Omental fat pad (tissue), 4 donors: Measurements from ENCODE around the gene SORL1. TPM values are rescaled to one million over a fixed set of nuclear protein-coding genes. Genes with fewer than 3 reads are reported as not detected.
A peak's percentile ranks its signal among the peaks of the same experiment; 100 is the strongest.

Source experiments
- ATAC-seq: fragments of 150-250 bp; one replicate; pipeline ENCODE4 v1.9.1; 2016; ENCODE audit warnings: mild to moderate bottlenecking, moderate library complexity; ENCODE audit not compliant: low FRiP score
- DNase-seq: peaks from one replicate; pipeline ENCODE4 v3.0.0-alpha.2; 2019; ENCODE audit warnings: low spot score
- total RNA-seq, 4 donors: library from RNA; depleted of rRNA; stranded (reverse); fragments of >200 nt; gene quantifications; one replicate each; pipeline ENCODE4 v1.1.0, GENCODE V29; 2016
- TF ChIP-seq, protein P1 (sequence below), 3 donors: fragments of 450-650 bp; IDR thresholded peaks; one replicate each; pipeline ENCODE4 v1.5.1; 2016 to 2017; ENCODE audit warnings: antibody characterized with exemption in 3 of 3, mild to moderate bottlenecking in 3 of 3, moderate library complexity in 2 of 3

The SORL1 gene
- total RNA-seq, 4 donors from 2014 or later: 5.8 to 93.0 (median 11.1) TPM

DNA sequence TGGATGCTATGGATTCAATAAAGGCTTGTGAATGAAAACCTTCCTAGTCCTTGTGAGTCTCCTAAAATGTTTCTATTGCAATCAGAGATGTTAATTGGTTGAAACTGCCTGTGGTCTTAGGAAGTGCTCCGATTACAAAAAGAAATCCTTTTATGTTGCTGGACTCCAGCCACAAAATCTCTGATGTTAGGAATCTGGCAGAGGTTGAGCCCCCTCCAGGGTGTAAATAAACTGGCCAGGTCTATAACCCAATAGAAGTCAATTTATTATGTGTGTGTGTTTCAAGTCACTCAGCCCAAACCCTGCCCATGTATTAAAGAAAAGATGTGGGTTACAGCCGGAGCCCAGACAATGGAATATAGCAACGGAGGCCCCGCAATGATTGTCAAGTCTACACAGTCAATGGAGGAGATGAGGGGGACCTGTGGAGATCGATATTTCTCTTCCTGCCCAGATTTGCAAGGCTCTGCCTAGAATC lies 218.7 kb downstream of the SORL1 start:
- TF ChIP-seq, protein P1, sequence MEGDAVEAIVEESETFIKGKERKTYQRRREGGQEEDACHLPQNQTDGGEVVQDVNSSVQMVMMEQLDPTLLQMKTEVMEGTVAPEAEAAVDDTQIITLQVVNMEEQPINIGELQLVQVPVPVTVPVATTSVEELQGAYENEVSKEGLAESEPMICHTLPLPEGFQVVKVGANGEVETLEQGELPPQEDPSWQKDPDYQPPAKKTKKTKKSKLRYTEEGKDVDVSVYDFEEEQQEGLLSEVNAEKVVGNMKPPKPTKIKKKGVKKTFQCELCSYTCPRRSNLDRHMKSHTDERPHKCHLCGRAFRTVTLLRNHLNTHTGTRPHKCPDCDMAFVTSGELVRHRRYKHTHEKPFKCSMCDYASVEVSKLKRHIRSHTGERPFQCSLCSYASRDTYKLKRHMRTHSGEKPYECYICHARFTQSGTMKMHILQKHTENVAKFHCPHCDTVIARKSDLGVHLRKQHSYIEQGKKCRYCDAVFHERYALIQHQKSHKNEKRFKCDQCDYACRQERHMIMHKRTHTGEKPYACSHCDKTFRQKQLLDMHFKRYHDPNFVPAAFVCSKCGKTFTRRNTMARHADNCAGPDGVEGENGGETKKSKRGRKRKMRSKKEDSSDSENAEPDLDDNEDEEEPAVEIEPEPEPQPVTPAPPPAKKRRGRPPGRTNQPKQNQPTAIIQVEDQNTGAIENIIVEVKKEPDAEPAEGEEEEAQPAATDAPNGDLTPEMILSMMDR (IDR thresholded peaks at IDR 0.05): no peak
- DNase-seq (no peak), ATAC-seq (no peak)

DNA sequence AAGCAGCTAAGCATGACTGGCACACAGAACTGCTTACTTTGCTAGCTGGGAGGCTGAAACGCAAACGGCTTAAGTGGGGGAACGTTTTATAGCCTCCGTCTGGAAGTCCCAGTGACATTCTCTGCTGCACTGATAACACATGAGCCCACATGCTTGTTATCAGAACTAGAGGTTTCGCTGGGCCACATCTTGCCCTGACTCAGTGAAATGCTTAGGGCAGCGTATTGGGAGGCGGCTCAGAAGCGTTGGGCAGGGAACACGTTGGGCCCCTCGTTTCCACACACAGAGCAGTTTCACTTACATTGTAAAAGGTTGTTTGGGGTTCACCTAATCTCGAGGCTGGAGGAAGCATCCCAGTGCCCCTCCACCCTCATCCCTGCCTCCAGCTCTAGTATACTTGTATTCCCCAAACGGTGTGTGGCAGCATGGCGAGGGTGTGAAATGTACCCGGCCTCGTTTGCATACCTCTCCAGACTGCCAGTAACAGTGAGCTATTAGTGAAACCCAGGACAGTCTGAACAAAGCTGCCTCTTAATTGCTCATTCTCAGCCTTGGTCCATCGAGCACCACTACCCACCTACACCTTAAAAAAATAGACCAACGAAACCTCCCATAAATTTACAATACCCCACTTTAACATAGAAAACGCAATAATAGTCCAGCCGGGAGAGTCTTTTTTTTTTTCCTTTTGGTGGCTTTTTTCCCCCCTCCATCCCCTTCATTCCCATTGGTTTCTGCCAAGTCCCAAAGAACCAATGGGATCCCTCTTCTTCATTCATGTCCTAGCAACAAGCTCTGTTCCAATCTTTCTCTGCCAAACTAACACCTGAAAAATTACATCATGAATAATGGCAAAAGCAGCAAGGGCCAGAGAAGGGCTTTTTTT lies 219.4 kb downstream of the SORL1 start:
- DNase-seq (no peak), ATAC-seq (no peak)
- TF ChIP-seq, protein P1 (IDR thresholded peaks at IDR 0.05): no peak

DNA sequence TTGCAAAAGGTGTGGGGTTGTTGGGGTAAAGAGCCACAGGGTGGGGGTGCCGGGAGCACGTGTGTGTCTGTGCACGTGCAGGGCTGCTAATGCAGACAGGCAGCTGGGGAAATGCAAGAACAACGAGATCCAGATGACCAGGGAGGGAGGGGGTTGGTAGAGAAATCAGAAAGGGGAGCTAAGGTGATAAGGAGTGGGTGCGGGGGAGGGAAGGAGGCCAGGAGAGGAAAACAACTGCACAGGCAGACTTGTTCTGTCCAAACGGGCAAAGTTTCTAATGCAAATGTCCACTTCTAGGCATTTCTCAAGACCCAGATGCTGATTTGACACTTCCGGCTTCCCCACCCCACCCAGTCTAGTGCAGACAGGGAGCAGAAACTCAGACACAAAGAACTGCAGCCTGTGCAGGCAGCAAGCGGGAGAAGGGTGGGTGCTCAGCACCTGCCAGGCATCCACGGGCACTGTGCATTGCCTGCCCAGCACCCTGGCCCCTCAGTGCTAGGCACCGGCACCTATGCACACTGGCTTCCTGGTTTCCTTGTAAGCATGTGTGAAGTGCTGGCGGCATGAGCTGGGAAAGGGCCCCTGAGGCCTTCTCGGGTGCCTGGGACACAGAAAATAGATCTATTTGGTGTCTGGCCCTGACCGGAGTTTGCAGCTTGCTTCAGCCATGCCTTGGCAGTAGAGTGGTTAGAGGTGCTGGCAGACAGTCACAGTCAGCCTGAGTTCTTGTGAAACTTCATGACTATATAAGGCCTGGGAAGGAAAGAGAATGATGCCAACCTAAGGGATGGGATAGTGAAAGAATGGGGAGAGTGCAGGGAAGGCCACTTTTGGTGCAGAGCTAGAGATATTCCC lies 220.7 kb downstream of the SORL1 start:
- no peak for DNase-seq
- peak; percentile 57 for ATAC-seq
- TF ChIP-seq, protein P1 (IDR thresholded peaks at IDR 0.05): no peak

DNA sequence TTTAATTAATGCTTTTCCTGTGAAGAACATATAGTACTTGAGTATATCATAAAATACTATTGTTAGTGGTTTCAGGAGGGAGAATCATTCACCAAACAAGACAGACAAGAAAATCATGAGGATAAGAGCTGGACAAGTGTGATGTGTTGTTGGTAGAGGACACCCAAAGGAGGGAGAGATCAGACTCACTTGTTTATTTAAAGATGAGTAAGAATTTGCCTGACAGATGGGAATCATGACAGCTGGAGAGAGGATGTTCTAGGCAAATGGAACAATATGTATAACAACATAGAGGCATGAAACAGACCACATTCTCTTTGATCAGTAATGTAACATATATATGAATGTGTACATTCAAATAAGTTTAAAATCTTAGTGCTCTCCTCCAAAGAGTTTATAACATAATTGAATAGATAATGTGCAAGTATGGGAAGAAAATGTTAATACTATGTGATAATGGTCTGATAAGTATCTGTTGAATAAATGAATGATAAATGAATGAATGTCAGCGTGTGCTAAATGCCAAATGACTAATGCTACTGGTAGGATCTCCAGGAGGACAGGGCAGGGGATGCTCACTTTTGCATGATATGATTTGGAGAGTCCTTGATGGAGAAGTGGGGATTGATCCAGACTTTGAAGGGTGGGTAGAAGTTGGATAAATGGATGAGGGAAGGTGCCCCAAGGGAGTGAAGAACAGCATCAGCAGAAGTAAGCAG lies 229.6 kb downstream of the SORL1 start:
- DNase-seq (no peak), ATAC-seq (no peak)
- TF ChIP-seq, protein P1 (IDR thresholded peaks at IDR 0.05): no peak

Other genes with a start within 250 kb of the SORL1 start
- gene SC5D, start 159.5 kb upstream of the SORL1 start, total RNA-seq: 10 to 100 TPM; 16.9 to 30.3 (median 26.8) TPM